Activated B cell treated with CpG ODN at 0.5 μM for 24 hours (primary cell): ENCODE data around the gene SLC18A3. TPM values are rescaled to one million over a fixed set of nuclear protein-coding genes. Genes with fewer than 3 reads are reported as not detected.

Experiments used
- total RNA-seq: library from RNA; stranded (reverse); gene quantifications from 2 replicates; pipeline ENCODE4 v1.2.3, GENCODE V29; 2022

Gene SLC18A3
- total RNA-seq, 1 donor from 2014 or later = not detected

Other genes starting within 250 kb of the SLC18A3 start
- gene DRGX, start 214.2 kb upstream of the SLC18A3 start, total RNA-seq = not detected in 2 replicates
- 37.4 and 46.2 TPM in 2 replicates for gene ERCC6, start 71.2 kb upstream of the SLC18A3 start, total RNA-seq
- gene CHAT, start 3.7 kb downstream of the SLC18A3 start, total RNA-seq = not detected in 2 replicates
- not detected in 2 replicates for gene C10orf53, start 69.3 kb downstream of the SLC18A3 start, total RNA-seq
- gene OGDHL, start 152.0 kb downstream of the SLC18A3 start, total RNA-seq = not detected in 2 replicates